Peyer's patch (tissue), 4 donors: ENCODE data around the gene ARHGAP21. TPM values are rescaled to one million over a fixed set of nuclear protein-coding genes. Genes with fewer than 3 reads are reported as not detected.
A peak's percentile ranks its signal among the peaks of the same experiment; 100 is the strongest.
"Not testable (repeated sequence)": the region's sequence is repeated elsewhere in the genome, so short reads cannot be mapped to it uniquely, and the experiment has no call there.

ENCODE experiments used
- DNase-seq, 3 donors: peaks; one replicate each; pipeline ENCODE4 v3.0.0-alpha.2; 2017 to 2019
- H3K27ac ChIP-seq, 4 donors: fragments of 200-600 bp; sonication (generic); one replicate each; pipeline ENCODE4 v1.5.1; 2016 to 2019
- H3K27me3 ChIP-seq, 2 donors: fragments of 200-600 bp; sonication (generic); one replicate each; pipeline ENCODE4 v1.5.1; 2019
- H3K36me3 ChIP-seq, 3 donors: fragments of 200-600 bp; sonication (generic); one replicate each; pipeline ENCODE4 v1.5.1; 2016 to 2019
- H3K4me1 ChIP-seq, 4 donors: fragments of 200-600 bp; sonication (generic); one replicate each; pipeline ENCODE4 v1.5.1; 2016 to 2019
- H3K4me3 ChIP-seq, 4 donors: fragments of 200-600 bp; sonication (generic); 1 replicate in 3 of 4; 2 replicates in 1 of 4; pipeline ENCODE4 v1.5.1; 2016 to 2019; ENCODE audit warnings: mild to moderate bottlenecking in 1 of 4
- H3K9me3 ChIP-seq, 4 donors: fragments of 200-600 bp; sonication (generic); one replicate each; pipeline ENCODE4 v1.5.1; 2016 to 2019; ENCODE audit warnings: mild to moderate bottlenecking in 1 of 4
- CTCF ChIP-seq, 6 experiments: fragments of 450-650 bp in 4 of 6; fragments of 200-600 bp in 2 of 6; sonication (generic) in 1 of 6; IDR thresholded peaks; one replicate each; pipeline ENCODE4 v1.5.1; 2017 to 2019; ENCODE audit warnings: antibody characterized with exemption in 6 of 6, mild to moderate bottlenecking in 3 of 6, moderate library complexity in 1 of 6
- POLR2A ChIP-seq, 2 donors: fragments of 450-650 bp; IDR thresholded peaks; one replicate each; pipeline ENCODE4 v1.5.1; 2017; ENCODE audit warnings: antibody characterized with exemption in 2 of 2, mild to moderate bottlenecking in 2 of 2, moderate library complexity in 2 of 2
- total RNA-seq, 4 donors: library from RNA; depleted of rRNA; stranded (reverse); fragments of >200 nt; gene quantifications; one replicate each; pipeline ENCODE4 v1.1.0, GENCODE V29; 2016

The ARHGAP21 gene
- 10 to 100 TPM; 64.8 to 91.6 (median 69.8) TPM for total RNA-seq

- peak within 1 kb of the TSS; percentile 64 to 92 (median 86) for H3K4me3 ChIP-seq
- H3K36me3 ChIP-seq, result no peaks in the 10 kb centered on the region
- no peaks in the 10 kb centered on the region for H3K27me3 ChIP-seq
- H3K4me1 ChIP-seq, result peaks cover 0 to 25% (median 0%) of the 10 kb centered on the region in 4 donors
- H3K27ac ChIP-seq, result peak within 1 kb of the TSS; percentile 86 to 99 (median 96)
- DNase-seq, result peak; percentile 43 to 84 (median 81)
- TF ChIP-seq CTCF (IDR thresholded peaks at IDR 0.05) (peak in 1 of 6 experiments; percentile 7), POLR2A (IDR thresholded peaks at IDR 0.05) (peak; percentile 52 to 80)
- H3K9me3 ChIP-seq, result no peaks in the 10 kb centered on the region
These were observed at the start of gene ARHGAP21 for GRCh38 chr10:24723788-24724380. Gene ARHGAP21, minus strand, starts transcription at chr10:24723887. Its CDS starts 1,988 bp downstream, at chr10:24721899.

GRCh38 chr10:24771943-24772694, 48.4 kb upstream of the ARHGAP21 start:
- DNase-seq, result no peak
- no peaks in the 10 kb centered on the region for H3K4me1 ChIP-seq
- no peak overlapping the region for H3K27ac ChIP-seq
- H3K9me3 ChIP-seq, result no peaks in the 10 kb centered on the region
- TF ChIP-seq POLR2A (IDR thresholded peaks at IDR 0.05) (no peak), CTCF (IDR thresholded peaks at IDR 0.05) (no peak)
- H3K4me3 ChIP-seq, result no peak overlapping the region
- no peaks in the 10 kb centered on the region for H3K27me3 ChIP-seq
- no peaks in the 10 kb centered on the region for H3K36me3 ChIP-seq

- not testable (repeated sequence) for H3K27ac ChIP-seq, H3K27me3 ChIP-seq, H3K4me1 ChIP-seq, H3K36me3 ChIP-seq, H3K4me3 ChIP-seq, H3K9me3 ChIP-seq, DNase-seq
These were observed 41.3 kb upstream of the ARHGAP21 start for GRCh38 chr10:24764991-24765390.

GRCh38 chr10:24762966-24763623, 39.4 kb upstream of the ARHGAP21 start:
- TF ChIP-seq CTCF (IDR thresholded peaks at IDR 0.05) (no peak), POLR2A (IDR thresholded peaks at IDR 0.05) (no peak)
- H3K4me1 ChIP-seq, result no peaks in the 10 kb centered on the region
- no peaks in the 10 kb centered on the region for H3K27me3 ChIP-seq
- H3K9me3 ChIP-seq, result no peaks in the 10 kb centered on the region
- H3K36me3 ChIP-seq, result no peaks in the 10 kb centered on the region
- H3K4me3 ChIP-seq, result no peak overlapping the region
- H3K27ac ChIP-seq, result no peak overlapping the region
- DNase-seq, result no peak

GRCh38 chr10:24762161-24762924, 38.7 kb upstream of the ARHGAP21 start:
- TF ChIP-seq CTCF (IDR thresholded peaks at IDR 0.05) (no peak), POLR2A (IDR thresholded peaks at IDR 0.05) (no peak)
- H3K36me3 ChIP-seq, result no peaks in the 10 kb centered on the region
- H3K4me1 ChIP-seq, result no peaks in the 10 kb centered on the region
- H3K4me3 ChIP-seq, result no peak overlapping the region
- H3K27me3 ChIP-seq, result no peaks in the 10 kb centered on the region
- H3K9me3 ChIP-seq, result no peaks in the 10 kb centered on the region
- no peak overlapping the region for H3K27ac ChIP-seq
- no peak for DNase-seq
